SU-DHL-6 (cell line): ENCODE measurements around the gene TRABD.
A peak's percentile ranks its signal among the peaks of the same experiment; 100 is the strongest.
"Not testable (repeated sequence)": the region's sequence is repeated elsewhere in the genome, so short reads cannot be mapped to it uniquely, and the experiment has no call there.

ENCODE experiments used
- H2AFZ ChIP-seq: fragments of 200-600 bp; sonication (generic); 2 replicates; pipeline ENCODE4 v1.6.1; 2014; ENCODE audit warnings: low read depth, mild to moderate bottlenecking, moderate library complexity, mixed read lengths, antibody characterized with exemption, low read length; ENCODE audit not compliant: severe bottlenecking
- H3F3A ChIP-seq: fragments of 200-600 bp; shearing (Covaris generic); 2 replicates; pipeline ENCODE4 v1.6.0; 2016; ENCODE audit warnings: antibody characterized with exemption, mild to moderate bottlenecking; ENCODE audit not compliant: insufficient read depth
- H3K27ac ChIP-seq: fragments of 200-600 bp; sonication (generic); 2 replicates; pipeline ENCODE4 v1.5.1; 2016; ENCODE audit warnings: low read depth, mild to moderate bottlenecking, low read length, moderate library complexity, mixed read lengths
- H3K27me3 ChIP-seq: fragments of 200-600 bp; sonication (generic), shearing (Covaris generic); 2 replicates; pipeline ENCODE4 v1.6.0; 2014; ENCODE audit warnings: mild to moderate bottlenecking, low read length
- H3K36me3 ChIP-seq: fragments of 200-600 bp; sonication (generic); 2 replicates; pipeline ENCODE4 v1.6.1; 2014; ENCODE audit warnings: mild to moderate bottlenecking, low read length, mixed read lengths
- H3K4me2 ChIP-seq: fragments of 300-600, 200-600 bp; shearing (Covaris generic), sonication (generic); 2 replicates; pipeline ENCODE4 v1.6.0; 2014; ENCODE audit warnings: low read length, low read depth, mild to moderate bottlenecking; ENCODE audit not compliant: poor library complexity, severe bottlenecking
- H3K4me3 ChIP-seq: fragments of 200-600 bp; sonication (generic); 2 replicates; pipeline ENCODE4 v1.5.1; 2014; ENCODE audit warnings: antibody characterized with exemption, low read length, mild to moderate bottlenecking, mixed read lengths; ENCODE audit not compliant: insufficient read depth, poor library complexity, severe bottlenecking
- H3K79me2 ChIP-seq: fragments of 200-600 bp; sonication (generic); 2 replicates; pipeline ENCODE4 v1.6.1; 2014; ENCODE audit warnings: mild to moderate bottlenecking, low read length, moderate library complexity; ENCODE audit not compliant: insufficient read depth
- H3K9ac ChIP-seq: fragments of 200-600 bp; sonication (generic); 2 replicates; pipeline ENCODE4 v1.7.0; 2014; ENCODE audit warnings: mild to moderate bottlenecking, low read length
- H3K9me2 ChIP-seq: fragments of 200-600 bp; sonication (generic); replicated peaks from 2 replicates; pipeline ENCODE4 v1.6.1; 2014; ENCODE audit warnings: low read length; ENCODE audit not compliant: insufficient read depth
- H3K9me3 ChIP-seq: fragments of 200-600 bp; sonication (generic); 2 replicates; pipeline ENCODE4 v1.6.1; 2014; ENCODE audit warnings: low read length, mixed read lengths; ENCODE audit not compliant: insufficient read depth
- H4K20me1 ChIP-seq: fragments of 200-600 bp; sonication (generic); 2 replicates; pipeline ENCODE4 v1.6.1; 2014; ENCODE audit warnings: low read depth, mild to moderate bottlenecking, antibody characterized with exemption, low read length, moderate library complexity, mixed read lengths
- CTCF ChIP-seq: fragments of 200-600 bp; sonication (generic); IDR thresholded peaks from one replicate; pipeline ENCODE4 v1.5.1; 2017; ENCODE audit warnings: antibody characterized with exemption, mild to moderate bottlenecking, low read length, moderate library complexity; ENCODE audit not compliant: insufficient read depth, poor library complexity, severe bottlenecking
- EZH2phosphoT487 ChIP-seq: fragments of 200-600 bp; sonication (generic), shearing (Covaris generic); conservative IDR thresholded peaks from 2 replicates; pipeline ENCODE4 v1.6.1; 2018; ENCODE audit warnings: mild to moderate bottlenecking, antibody characterized with exemption, low read length, moderate library complexity, mixed read lengths

TRABD gene

GRCh38 chr22:50144005-50144614, 41.6 kb upstream of the TRABD start:
- TF ChIP-seq CTCF (no peak), EZH2phosphoT487 (no peak)

GRCh38 chr22:50145721-50146438, 39.8 kb upstream of the TRABD start:
- Histone ChIP-seq H2AFZ (no peak overlapping the region), H3K9ac (no peak overlapping the region), H3K9me3 (no peaks in the 10 kb centered on the region), H3K4me2 (no peak overlapping the region), H3K79me2 (no peaks in the 10 kb centered on the region), H3K36me3 (no peaks in the 10 kb centered on the region), H3K27ac (no peak overlapping the region), H3K9me2 (no peaks in the 10 kb centered on the region), H3K27me3 (no peaks in the 10 kb centered on the region), H3F3A (no peaks in the 10 kb centered on the region), H4K20me1 (no peaks in the 10 kb centered on the region), H3K4me3 (no peak overlapping the region)
- no peak for TF ChIP-seq EZH2phosphoT487
- TF ChIP-seq CTCF, result no peak

More at GRCh38 chr22:50144005-50144614, 41.6 kb upstream of the TRABD start:
- no peaks in the 10 kb centered on the region for H4K20me1 ChIP-seq
- no peaks in the 10 kb centered on the region for H3K9me3 ChIP-seq
- H3K36me3 ChIP-seq, result no peaks in the 10 kb centered on the region
- H3K9ac ChIP-seq, result no peak overlapping the region
- no peak overlapping the region for H3K4me3 ChIP-seq
- no peaks in the 10 kb centered on the region for H3K27me3 ChIP-seq
- H3K27ac ChIP-seq, result no peak overlapping the region
- H3F3A ChIP-seq, result peaks cover 8% of the 10 kb centered on the region; the same call in 1 of the 2 replicates
- H3K79me2 ChIP-seq, result no peaks in the 10 kb centered on the region
- H3K4me2 ChIP-seq, result no peak overlapping the region
- no peak overlapping the region for H2AFZ ChIP-seq
- no peaks in the 10 kb centered on the region for H3K9me2 ChIP-seq

- Histone ChIP-seq H3K9ac (no peak overlapping the region), H3F3A (no peaks in the 10 kb centered on the region), H3K36me3 (no peaks in the 10 kb centered on the region), H3K79me2 (no peaks in the 10 kb centered on the region), H3K27me3 (no peaks in the 10 kb centered on the region), H3K4me3 (no peak overlapping the region), H3K9me2 (no peaks in the 10 kb centered on the region), H3K27ac (no peak overlapping the region), H4K20me1 (no peaks in the 10 kb centered on the region), H3K4me2 (no peak overlapping the region), H3K9me3 (no peaks in the 10 kb centered on the region), H2AFZ (no peak overlapping the region)
- TF ChIP-seq EZH2phosphoT487 (no peak), CTCF (peak; percentile 81)
Measured at GRCh38 chr22:50146439-50147238, 39.1 kb upstream of the TRABD start.

GRCh38 chr22:50147258-50148165, 38.2 kb upstream of the TRABD start:
- not testable (repeated sequence) for H3K36me3 ChIP-seq, H4K20me1 ChIP-seq, H3K27me3 ChIP-seq, H3K27ac ChIP-seq, H3K9me3 ChIP-seq, H3F3A ChIP-seq, H3K4me2 ChIP-seq, H3K9me2 ChIP-seq, H3K79me2 ChIP-seq, H3K9ac ChIP-seq, H3K4me3 ChIP-seq, H2AFZ ChIP-seq
